H1 (cell line): Measurements from ENCODE around the gene KIAA1671. TPM values are rescaled to one million over a fixed set of nuclear protein-coding genes. Genes with fewer than 3 reads are reported as not detected.

Experiments
- CTCF ChIA-PET: fragments of 300-600 bp; sonication (Branson Sonifier 250); formaldehyde crosslinking; loops from one replicate; lab custom pipeline; 2021; ENCODE audit not compliant: partially characterized antibody; lab: Charles Lee
- POLR2A ChIA-PET: fragments of 300-600 bp; sonication (Branson Sonifier 250); formaldehyde crosslinking; loops from one replicate; lab custom pipeline; 2021; ENCODE audit warnings: inconsistent platforms; ENCODE audit not compliant: partially characterized antibody; lab: Charles Lee
- DNase-seq, 2 experiments: peaks; one replicate each; pipeline versions ENCODE4 v3.0.0 to v3.0.0-alpha.2; 2010 to 2022; ENCODE audit warnings: low spot score in 2 of 2, low read depth in 1 of 2, mixed read lengths in 1 of 2
- FAIRE-seq: peaks from 2 replicates; lab custom pipeline; 2011; peaks lifted over from hg19 to GRCh38; lab: Jason Lieb, UNC
- H2AFZ ChIP-seq: 2 replicates; pipeline ENCODE4 v1.8.1; 2012; ENCODE audit warnings: low read length, inconsistent platforms
- H2AK5ac ChIP-seq: 2 replicates; pipeline ENCODE4 v1.6.1; 2013; ENCODE audit warnings: low read depth, low read length
- H2BK120ac ChIP-seq: replicated peaks from 2 replicates; pipeline ENCODE3; 2013; ENCODE audit warnings: low read depth, low read length, inconsistent platforms
- H2BK12ac ChIP-seq: 2 replicates; pipeline ENCODE4 v1.6.1; 2013; ENCODE audit warnings: low read depth, low read length
- H2BK15ac ChIP-seq: 2 replicates; pipeline ENCODE4 v1.6.1; 2013; ENCODE audit warnings: low read length
- H2BK20ac ChIP-seq: 2 replicates; pipeline ENCODE4 v1.6.1; 2013; ENCODE audit warnings: low read length
- H2BK5ac ChIP-seq: 2 replicates; pipeline ENCODE4 v1.6.1; 2013; ENCODE audit warnings: low read depth, low read length
- H3K14ac ChIP-seq: 2 replicates; pipeline ENCODE4 v1.6.1; 2013; ENCODE audit warnings: inconsistent platforms; ENCODE audit not compliant: insufficient read length
- H3K18ac ChIP-seq: 2 replicates; pipeline ENCODE4 v1.6.1; 2013; ENCODE audit warnings: low read length; ENCODE audit errors: extremely low read depth
- H3K23ac ChIP-seq: 2 replicates; pipeline ENCODE4 v1.6.1; 2013; ENCODE audit warnings: inconsistent platforms; ENCODE audit not compliant: insufficient read length
- H3K23me2 ChIP-seq: 2 replicates; pipeline ENCODE4 v1.6.1; 2013; ENCODE audit warnings: low read depth, low read length
- H3K27ac ChIP-seq: 2 replicates; pipeline ENCODE4 v1.6.1; 2011; ENCODE audit warnings: low read depth, low read length, inconsistent platforms
- H3K27me3 ChIP-seq, 4 experiments: replicated peaks in 1 of 4; 1 replicate in 1 of 4; 2 replicates in 3 of 4; pipeline versions ENCODE4 v1.6.1 to v1.8.1; 2011 to 2013; ENCODE audit warnings: low read length in 3 of 4, mild to moderate bottlenecking in 3 of 4, inconsistent platforms in 2 of 4, mixed read lengths in 2 of 4, moderate library complexity in 1 of 4; ENCODE audit not compliant: control insufficient read depth in 3 of 4, insufficient read depth in 3 of 4; ENCODE audit errors: extremely low read depth in 1 of 4
- H3K36me3 ChIP-seq, 4 experiments: 2 replicates each; pipeline versions ENCODE4 v1.6.1 to v1.8.1; 2011 to 2013; ENCODE audit warnings: mild to moderate bottlenecking in 4 of 4, low read length in 3 of 4, moderate library complexity in 2 of 4, control low read depth in 1 of 4, inconsistent platforms in 1 of 4; ENCODE audit not compliant: insufficient read depth in 4 of 4, control insufficient read depth in 2 of 4
- H3K4ac ChIP-seq: replicated peaks from 2 replicates; pipeline ENCODE3; 2013; ENCODE audit warnings: low read length, low read depth, mixed read lengths, inconsistent platforms; ENCODE audit not compliant: insufficient read length
- H3K4me1 ChIP-seq, 4 experiments: replicated peaks in 1 of 4; 1 replicate in 1 of 4; 2 replicates in 3 of 4; pipeline versions ENCODE4 v1.6.1 to v1.8.1; 2011 to 2013; ENCODE audit warnings: low read length in 3 of 4, inconsistent platforms in 2 of 4, mixed read lengths in 1 of 4; ENCODE audit not compliant: insufficient read depth in 4 of 4, control insufficient read depth in 3 of 4
- H3K4me2 ChIP-seq, 2 experiments: 2 replicates each; pipeline versions ENCODE4 v1.6.1 to v1.8.1; 2011 to 2013; ENCODE audit warnings: low read depth in 2 of 2, low read length in 2 of 2, control low read depth in 1 of 2, inconsistent platforms in 1 of 2, mild to moderate bottlenecking in 1 of 2; ENCODE audit not compliant: insufficient read depth in 1 of 2
- H3K4me3 ChIP-seq, 4 experiments: fragments of 200-600, 300-600 bp in 1 of 4; sonication (generic), shearing (Covaris generic), sonication (Bioruptor Twin) in 1 of 4; 2 replicates each; pipeline versions ENCODE4 v1.5.1 to v1.8.1; 2011 to 2016; ENCODE audit warnings: low read length in 4 of 4, low read depth in 3 of 4, control low read depth in 2 of 4, inconsistent platforms in 2 of 4, mild to moderate bottlenecking in 2 of 4, mixed read lengths in 1 of 4, moderate library complexity in 1 of 4; ENCODE audit not compliant: insufficient read depth in 2 of 4; ENCODE audit errors: extremely low read depth in 1 of 4
- H3K56ac ChIP-seq: replicated peaks from 2 replicates; pipeline ENCODE3; 2013; ENCODE audit warnings: low read depth, mild to moderate bottlenecking, mixed read lengths, low read length, inconsistent platforms; ENCODE audit not compliant: insufficient read length
- H3K79me1 ChIP-seq: 2 replicates; pipeline ENCODE4 v1.6.1; 2013; ENCODE audit warnings: low read depth, low read length, control low read depth
- H3K79me2 ChIP-seq, 2 experiments: 2 replicates each; pipeline versions ENCODE4 v1.6.1 to v1.8.1; 2012 to 2013; ENCODE audit warnings: low read length in 2 of 2, mild to moderate bottlenecking in 2 of 2, inconsistent platforms in 1 of 2; ENCODE audit not compliant: insufficient read depth in 2 of 2, control insufficient read depth in 1 of 2
- H3K9ac ChIP-seq, 4 experiments: replicated peaks in 1 of 4; 1 replicate in 1 of 4; 2 replicates in 3 of 4; pipeline versions ENCODE4 v1.6.1 to v1.8.1; 2011 to 2013; ENCODE audit warnings: low read depth in 3 of 4, low read length in 3 of 4, control low read depth in 2 of 4, mild to moderate bottlenecking in 2 of 4, moderate library complexity in 2 of 4, inconsistent platforms in 1 of 4; ENCODE audit errors: extremely low read depth in 1 of 4
- H3K9me3 ChIP-seq, 2 experiments: 2 replicates each; pipeline versions ENCODE4 v1.6.1 to v1.8.1; 2012 to 2013; ENCODE audit warnings: mild to moderate bottlenecking in 2 of 2, moderate library complexity in 2 of 2, control low read depth in 1 of 2, inconsistent platforms in 1 of 2, low read depth in 1 of 2, low read length in 1 of 2, mixed read lengths in 1 of 2; ENCODE audit not compliant: insufficient read depth in 2 of 2
- H4K20me1 ChIP-seq, 2 experiments: replicated peaks in 1 of 2; 2 replicates each; pipeline versions ENCODE3 to v1.8.1; 2011 to 2013; ENCODE audit warnings: inconsistent platforms in 2 of 2, low read length in 2 of 2, mild to moderate bottlenecking in 1 of 2; ENCODE audit not compliant: insufficient read depth in 2 of 2, control insufficient read depth in 1 of 2
- H4K5ac ChIP-seq: 2 replicates; pipeline ENCODE4 v1.6.1; 2013; ENCODE audit warnings: low read length, low read depth, mixed read lengths, inconsistent platforms; ENCODE audit not compliant: insufficient read length
- H4K8ac ChIP-seq: 2 replicates; pipeline ENCODE4 v1.8.0; 2013; ENCODE audit warnings: mild to moderate bottlenecking, moderate library complexity, low read length, inconsistent platforms; ENCODE audit not compliant: insufficient read depth; ENCODE audit errors: extremely low read depth
- H4K91ac ChIP-seq: replicated peaks from 2 replicates; pipeline ENCODE3; 2013; ENCODE audit warnings: low read length, mixed read lengths, inconsistent platforms; ENCODE audit not compliant: insufficient read length
- CREB1 ChIP-seq: IDR thresholded peaks from 2 replicates; pipeline ENCODE4 v1.6.1; 2012; ENCODE audit warnings: inconsistent platforms
- WGBS, 2 experiments: shearing (Covaris generic) in 1 of 2; methylation state at CpG; one replicate each; pipeline versions ENCODE4 v1.1.6 to v1.1.7; 2013 to 2015; ENCODE audit warnings: low lambda C conversion rate in 2 of 2, mixed read lengths in 2 of 2, inconsistent platforms in 1 of 2, low coverage in 1 of 2, missing lambda C conversion rate in 1 of 2; ENCODE audit not compliant: insufficient replicate concordance in 2 of 2, insufficient coverage in 1 of 2, insufficient read length in 1 of 2; ENCODE audit errors: extremely low coverage in 1 of 2, missing lambda C conversion rate in 1 of 2; 5-methylcytosine and 5-hydroxymethylcytosine counted together
- polyA plus RNA-seq, 7 experiments: library from polyadenylated mRNA; depleted of rRNA in 3 of 7; stranded (reverse) in 5 of 7; unstranded in 2 of 7; fragments of >200 nt in 5 of 7; fragments of 200-250 nt in 2 of 7; gene quantifications; 1 replicate in 5 of 7; 2 replicates in 1 of 7; 4 replicates in 1 of 7; pipeline versions ENCODE4 v1.2.1 to v1.2.3, GENCODE V29; 2011 to 2013; ENCODE audit warnings: missing spikeins in 2 of 7, mixed read lengths in 2 of 7
- total RNA-seq: library from RNA; stranded (reverse); fragmentation: NEBNext Ultra II Directional; extraction: Animal tissue kit (Norgen Biotek cat#: 25700); gene quantifications from 2 replicates; pipeline ENCODE4 v1.2.1, GENCODE V29; 2021

Gene KIAA1671
- total and polyA plus RNA-seq, 2 of the 8 experiments (the other 6 are each of a cell fraction or from before 2014, with no cell fraction given), result 6.4 to 23.9 TPM

GRCh38 chr22:25176175-25176574, 223.7 kb downstream of the KIAA1671 start:
- Histone ChIP-seq H2BK120ac (no peak overlapping the region), H3K9me3 (no peaks in the 10 kb centered on the region; a peak in 1 of 4 replicates), H2AFZ (no peak overlapping the region), H3K9ac (no peak overlapping the region), H2AK5ac (no peak overlapping the region), H3K4me1 (0 out of 7 replicates have a peak, but pooled peaks cover 0 to 4% (median 0%) of the 10 kb centered on the region in 4 experiments), H3K27ac (no peak overlapping the region), H4K5ac (no peak overlapping the region), H3K79me1 (no peaks in the 10 kb centered on the region), H3K27me3 (no peaks in the 10 kb centered on the region), H4K91ac (no peak overlapping the region), H2BK20ac (no peak overlapping the region), H3K23ac (no peak overlapping the region), H3K14ac (no peak overlapping the region), H3K23me2 (no peaks in the 10 kb centered on the region), H3K4me2 (no peak overlapping the region), H3K56ac (no peak overlapping the region)
- FAIRE-seq (no peak), DNase-seq (no peak)
- WGBS, 2 experiments, result 94% methylated on average over 6 of the region's 6 CpGs; no CpG with 5 or more reads in 1 of the 2 experiments
- no peak for TF ChIP-seq CREB1
- TF ChIP-seq, all 59 proteins: peak for 0
- H2BK15ac ChIP-seq, result no peak overlapping the region
- no peak overlapping the region for H2BK12ac ChIP-seq
- ChIA-PET CTCF (interaction anchor here (0.5 to 1.6 kb wide), 10 partner anchors 12 to 1198 kb away, joined by 3 to 6 read pairs (median 3); no protein-coding TSS in a partner anchor), POLR2A (no interaction called here)
- H4K8ac ChIP-seq, result no peak overlapping the region
- H4K20me1 ChIP-seq, result no peaks in the 10 kb centered on the region
- no peak overlapping the region for H2BK5ac ChIP-seq
- H3K79me2 ChIP-seq, result no peaks in the 10 kb centered on the region
- no peak overlapping the region for H3K4ac ChIP-seq
- H3K18ac ChIP-seq, result no peak overlapping the region
- H3K4me3 ChIP-seq, result no peak overlapping the region
- no peaks in the 10 kb centered on the region; a peak in 3 of 8 replicates for H3K36me3 ChIP-seq
